Raji (cell line): ENCODE measurements around the gene ANKRD2.

Experiments used
- POLR2A ChIP-seq: IDR thresholded peaks from 2 replicates; pipeline ENCODE4 v1.6.1; 2011; ENCODE audit warnings: low read depth, low read length, control low read depth; ENCODE audit not compliant: insufficient read depth

ANKRD2 gene

DNA sequence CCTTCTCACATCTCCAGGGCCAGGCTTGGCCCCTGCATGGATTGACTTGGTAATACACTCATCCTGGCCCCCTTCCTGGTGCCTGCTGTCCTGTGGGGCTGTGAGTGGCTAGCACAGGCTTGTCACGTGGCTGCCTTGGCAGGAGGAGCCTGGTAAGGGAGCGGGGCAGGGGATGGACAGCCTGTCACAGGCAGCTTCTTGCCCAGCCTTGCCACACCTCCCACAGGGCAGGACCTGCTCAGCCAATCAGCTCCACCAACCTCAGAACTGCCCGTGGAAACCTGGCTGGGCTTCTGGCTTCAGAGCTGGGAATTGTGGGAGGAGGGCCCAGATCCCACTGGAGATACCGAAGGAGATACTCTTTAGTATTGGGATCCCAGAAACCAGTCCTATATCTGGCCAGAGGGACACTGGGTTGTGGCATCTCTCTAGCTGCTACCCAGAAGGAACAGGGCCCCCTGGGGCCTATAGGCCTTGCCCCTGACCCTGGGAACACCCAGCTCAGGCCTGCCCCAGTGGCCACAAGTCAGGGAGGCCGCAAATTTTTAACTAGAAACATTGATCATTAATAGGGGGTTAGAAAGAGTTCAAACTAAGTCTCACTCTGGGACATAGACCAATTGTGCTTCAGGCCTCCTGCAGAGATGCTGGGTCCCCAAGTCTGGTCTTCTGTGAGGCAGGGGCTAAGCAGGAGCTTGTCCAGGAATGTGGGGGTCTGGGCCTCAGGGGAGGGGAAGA, 11.7 kb downstream of the ANKRD2 start, which contains the start of gene HOGA1:
Gene HOGA1 (plus strand): TSS at position 330 of the 738 bp plus-strand sequence. CDS start 315 bp downstream, at position 645.
- TF ChIP-seq POLR2A, result no peak

DNA sequence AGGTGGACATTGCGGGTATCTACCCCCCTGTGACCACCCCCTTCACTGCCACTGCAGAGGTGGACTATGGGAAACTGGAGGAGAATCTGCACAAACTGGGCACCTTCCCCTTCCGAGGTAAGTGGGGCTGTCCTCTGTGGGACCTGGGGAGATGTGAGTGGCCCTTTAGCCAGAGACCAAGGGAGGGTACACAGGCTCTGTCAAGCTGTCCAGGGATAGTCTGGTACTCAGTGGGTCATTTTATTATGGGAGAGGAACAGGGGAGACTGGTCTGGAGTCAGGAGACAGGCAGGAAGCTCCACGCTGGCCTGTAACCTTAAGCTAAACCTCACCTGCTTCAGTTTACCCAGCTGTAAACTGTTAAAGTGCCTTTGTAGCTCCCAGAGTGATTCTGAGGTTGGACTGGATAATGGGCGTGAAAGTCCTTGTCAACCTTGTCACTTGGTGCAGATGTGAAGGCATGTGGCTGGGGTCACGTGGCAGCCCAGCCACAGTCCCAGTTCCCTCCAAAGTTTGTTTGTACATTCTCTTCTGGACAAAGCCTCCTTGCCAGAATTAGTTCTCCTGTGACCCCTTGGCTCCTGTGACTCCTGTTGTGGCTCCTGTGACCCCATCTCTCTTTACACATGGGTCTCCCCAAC, 12.3 kb downstream of the ANKRD2 start:
- TF ChIP-seq POLR2A, result no peak

DNA sequence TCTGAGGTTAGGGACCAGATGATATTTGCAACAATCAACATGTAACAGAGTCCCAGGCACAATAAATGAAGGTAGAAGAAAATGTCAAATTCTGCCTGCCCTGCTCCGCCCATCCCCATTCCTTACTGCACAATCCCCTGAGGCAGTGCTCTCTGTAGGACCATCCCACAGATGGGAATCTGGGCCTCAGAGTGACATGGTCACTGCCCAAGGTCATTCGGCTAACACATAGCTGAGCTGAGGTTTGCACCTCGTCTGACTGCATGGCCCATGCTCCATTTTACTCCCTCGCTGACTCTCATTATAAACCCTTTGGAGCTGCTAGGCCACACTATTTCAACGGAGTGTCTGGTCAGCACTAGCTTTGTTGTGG, 12.8 kb downstream of the ANKRD2 start:
- TF ChIP-seq POLR2A, result no peak

DNA sequence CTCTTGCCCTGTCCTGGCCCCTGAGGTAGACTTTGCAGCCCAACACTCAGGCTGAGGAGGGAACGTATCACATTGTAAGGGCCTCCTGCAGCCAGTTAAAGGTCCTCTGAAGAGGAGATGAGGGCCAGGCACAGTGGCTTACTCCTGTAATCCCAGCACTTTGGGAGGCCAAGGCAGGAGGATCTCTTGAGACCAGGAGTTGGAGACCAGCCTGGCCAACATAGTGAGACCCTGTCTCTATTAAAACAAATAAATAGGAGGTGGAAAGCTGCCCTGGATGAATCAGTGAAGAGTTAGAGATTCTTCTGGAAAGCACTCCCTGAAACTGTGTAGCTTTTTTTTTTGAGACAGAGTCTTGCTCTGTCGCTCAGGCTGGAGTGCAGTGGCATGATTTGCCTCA, 14.6 kb downstream of the ANKRD2 start:
- no peak for TF ChIP-seq POLR2A

DNA sequence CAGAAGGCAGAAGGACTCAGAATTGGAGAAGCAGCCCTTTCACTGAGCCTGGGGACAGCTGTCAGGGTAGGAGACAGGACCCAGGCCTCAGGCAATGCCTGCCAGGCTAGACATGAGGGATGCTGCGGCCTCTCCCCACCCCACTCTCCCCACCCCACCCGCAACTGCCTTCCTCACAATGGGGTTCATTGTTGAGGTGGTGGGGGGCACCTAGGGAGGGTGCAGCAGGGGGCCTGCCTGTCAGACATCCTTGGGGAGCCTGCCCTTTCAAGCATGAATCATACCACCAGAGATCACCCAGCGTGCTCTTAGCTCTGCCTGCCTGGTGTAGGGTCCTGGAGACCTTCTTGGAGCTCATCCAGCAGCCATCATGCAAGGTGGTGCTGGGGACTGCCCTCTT, 16.9 kb downstream of the ANKRD2 start, which contains the start of gene C10orf62:
Gene C10orf62 (plus strand): TSS at position 243 of the 400 bp plus-strand sequence. CDS start 177 bp downstream, outside the sequence.
- no peak for TF ChIP-seq POLR2A

DNA sequence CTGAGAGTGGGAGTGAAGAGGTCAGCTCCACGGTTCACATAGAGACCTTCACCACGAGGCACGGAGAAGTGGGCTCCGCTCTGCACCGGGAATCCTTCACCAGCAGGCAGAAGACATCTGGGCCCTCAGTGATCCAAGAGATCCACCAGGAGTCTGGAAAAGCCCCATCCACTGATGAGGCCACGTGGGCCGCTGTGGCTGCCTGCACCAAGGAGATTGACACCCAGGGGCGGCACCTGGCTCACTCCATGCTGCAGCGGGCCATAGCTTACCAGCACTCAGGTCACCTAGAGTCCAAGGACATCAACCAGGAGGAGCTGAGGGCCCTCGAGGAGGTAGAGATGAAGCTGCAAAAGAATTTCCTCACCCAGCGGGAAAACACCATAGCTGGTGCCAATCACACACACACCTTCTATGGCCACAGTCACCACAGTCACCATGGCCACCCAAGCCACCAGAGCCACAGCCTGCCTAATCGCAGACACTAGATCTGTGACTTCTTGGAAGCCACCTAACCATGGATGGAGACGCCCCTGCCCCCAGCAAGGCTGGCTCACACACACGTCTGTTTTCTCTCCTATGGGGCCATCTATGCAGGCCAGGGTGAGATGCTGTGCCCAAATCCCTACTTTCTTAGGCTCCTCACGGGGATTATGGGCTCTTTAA, 17.6 kb downstream of the ANKRD2 start:
- TF ChIP-seq POLR2A, result no peak

DNA sequence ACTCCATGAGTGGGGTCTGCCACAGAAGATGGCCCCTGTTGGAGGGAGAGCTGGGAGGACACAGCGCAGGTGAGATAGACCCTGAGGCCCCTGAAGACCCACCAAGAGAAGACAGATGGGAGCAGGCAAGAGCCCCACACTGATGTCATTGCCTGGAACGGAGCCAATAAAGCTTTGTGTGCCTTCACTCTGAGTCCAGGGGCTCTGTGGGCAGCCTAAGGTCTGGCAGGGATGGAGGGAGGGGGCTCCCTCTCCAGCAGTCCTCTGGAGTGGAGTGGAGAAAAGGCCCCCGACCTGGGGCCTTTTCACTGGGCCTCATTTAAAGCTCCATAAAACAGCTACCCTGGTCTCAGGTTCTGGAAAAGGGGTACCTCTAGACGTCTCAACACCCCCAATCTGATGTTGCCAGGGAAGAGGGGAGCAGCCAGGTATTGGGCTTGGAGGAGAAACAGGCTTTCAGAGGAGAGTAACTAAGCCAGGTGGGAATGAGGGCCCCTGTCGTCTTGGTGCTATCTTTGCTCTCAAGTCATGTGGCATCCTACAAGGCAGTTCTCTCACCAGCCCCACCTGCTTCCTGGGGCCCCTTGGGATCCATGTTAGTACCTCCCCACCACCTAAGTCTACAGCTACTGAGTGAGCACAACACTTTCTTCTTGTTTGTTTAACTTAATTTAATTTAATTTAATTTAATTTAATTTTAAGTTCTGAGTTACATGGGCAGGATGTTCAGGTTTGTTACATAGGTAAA, 18.3 kb downstream of the ANKRD2 start:
- no peak for TF ChIP-seq POLR2A

DNA sequence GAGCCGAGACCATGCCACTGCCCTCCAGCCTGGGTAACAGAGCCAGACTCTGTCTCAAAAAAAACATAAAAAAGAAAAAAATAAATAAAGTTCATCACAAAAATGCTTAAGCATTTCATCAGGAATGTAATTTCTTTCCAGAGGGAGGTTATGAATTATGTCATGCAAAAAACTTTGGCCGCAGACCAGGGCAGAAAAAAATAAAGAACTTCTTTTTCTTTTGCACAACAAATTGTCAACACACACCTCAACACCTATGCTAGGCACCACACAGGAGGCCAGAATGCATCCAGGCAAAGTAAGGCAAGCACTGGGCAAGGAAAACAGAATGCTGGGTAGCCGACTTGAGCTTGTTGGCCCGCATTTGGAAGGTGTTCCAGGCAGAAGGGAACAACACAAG, 20.8 kb downstream of the ANKRD2 start:
- no peak for TF ChIP-seq POLR2A

DNA sequence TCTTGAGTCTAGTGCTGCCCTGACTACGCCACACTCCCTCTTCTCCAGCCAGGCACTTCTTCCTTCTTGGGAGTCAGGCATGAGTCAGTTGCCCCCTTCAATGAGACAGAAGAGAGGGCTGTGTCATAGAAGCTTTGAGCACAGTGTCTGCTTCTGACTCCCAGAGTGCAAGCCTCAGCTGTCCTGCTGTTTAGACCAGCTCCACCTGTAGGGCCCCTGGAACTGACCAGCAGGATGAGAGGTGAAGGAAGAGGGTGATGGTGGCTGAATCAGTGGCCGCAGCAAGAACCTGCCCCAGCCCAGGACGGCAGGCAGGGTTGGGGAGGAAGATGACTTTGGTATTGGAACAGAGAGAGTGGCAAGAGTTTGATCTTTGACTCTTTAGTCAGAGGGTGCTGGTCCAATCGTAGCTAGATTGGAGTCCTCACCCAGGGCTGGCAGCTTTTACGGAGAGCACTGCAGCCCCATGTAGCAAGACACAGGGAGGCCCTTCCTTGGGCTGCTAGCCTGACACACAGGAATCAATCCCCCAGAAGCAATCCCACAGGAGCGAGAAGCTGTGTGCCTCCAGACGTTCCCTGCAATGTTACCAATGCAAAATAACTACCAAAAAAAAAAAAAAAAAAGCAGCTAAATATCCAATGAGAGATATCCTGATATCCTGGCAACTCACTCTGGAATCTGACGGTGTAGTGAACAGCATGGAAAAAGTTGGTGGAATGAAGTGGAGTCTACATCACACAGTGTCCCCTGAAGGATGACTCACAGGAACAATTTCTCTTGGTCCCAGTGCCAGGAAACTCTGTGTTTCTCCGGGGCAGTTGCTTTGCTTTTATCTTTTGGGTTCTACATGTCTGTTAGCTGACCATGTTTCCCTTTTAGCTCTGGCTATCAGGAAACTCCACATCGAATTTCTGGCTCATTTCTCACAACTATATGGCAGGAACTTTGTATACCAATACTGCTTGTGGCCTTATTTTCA, 23.8 kb downstream of the ANKRD2 start:
- TF ChIP-seq POLR2A, result no peak

DNA sequence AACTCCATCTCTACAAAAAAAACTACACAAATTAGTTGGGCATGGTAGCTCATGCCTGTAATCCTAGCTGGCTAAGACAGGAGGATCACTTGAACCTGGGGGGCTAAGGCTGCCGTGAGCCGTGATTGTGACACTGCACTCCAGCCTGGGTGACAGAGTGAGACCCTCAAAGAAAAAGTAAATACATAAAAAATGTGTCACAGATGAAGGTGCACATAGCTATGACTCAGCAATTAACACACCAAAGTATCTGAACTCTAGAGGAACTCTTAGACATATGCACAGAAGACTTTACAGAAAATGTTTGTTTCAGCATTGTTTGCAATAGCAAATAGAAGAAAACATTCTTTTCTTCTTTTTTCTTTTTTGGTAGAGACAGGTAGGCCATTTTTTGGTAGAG, 25.2 kb downstream of the ANKRD2 start:
- TF ChIP-seq POLR2A, result no peak

DNA sequence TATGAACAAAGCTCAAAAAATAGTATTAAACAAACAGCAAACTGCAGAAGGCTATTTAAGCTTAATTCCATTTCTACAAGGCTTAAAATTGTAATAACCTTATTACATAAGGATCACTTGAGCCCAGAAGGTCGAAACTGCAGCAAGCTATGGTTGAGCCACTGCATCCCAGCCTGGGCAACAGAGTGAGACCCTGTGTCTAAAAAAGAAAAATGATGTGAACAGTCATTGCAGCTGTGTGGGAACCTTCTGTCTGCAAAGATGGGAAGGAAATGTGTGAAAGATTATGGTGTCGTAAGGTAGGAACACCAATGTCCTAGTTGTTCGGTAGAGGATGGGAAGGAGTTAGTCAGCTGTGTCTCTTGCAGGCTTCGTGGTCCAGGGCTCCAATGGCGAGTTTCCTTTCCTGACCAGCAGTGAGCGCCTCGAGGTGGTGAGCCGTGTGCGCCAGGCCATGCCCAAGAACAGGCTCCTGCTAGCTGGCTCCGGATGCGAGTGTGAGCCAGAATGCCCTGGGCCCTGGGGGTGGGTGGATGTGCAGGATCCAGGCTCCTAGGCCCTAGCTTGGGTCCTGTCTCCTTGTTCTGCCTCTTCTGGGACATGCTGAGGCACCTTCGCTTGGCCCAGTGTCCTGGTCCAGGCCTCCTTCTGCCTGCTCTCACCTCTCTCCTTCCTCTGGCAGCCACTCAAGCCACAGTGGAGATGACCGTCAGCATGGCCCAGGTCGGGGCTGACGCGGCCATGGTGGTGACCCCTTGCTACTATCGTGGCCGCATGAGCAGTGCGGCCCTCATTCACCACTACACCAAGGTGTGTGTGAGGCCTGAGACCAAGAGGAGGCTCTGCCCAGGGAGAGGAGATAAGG, 26.1 kb downstream of the ANKRD2 start:
- no peak for TF ChIP-seq POLR2A

DNA sequence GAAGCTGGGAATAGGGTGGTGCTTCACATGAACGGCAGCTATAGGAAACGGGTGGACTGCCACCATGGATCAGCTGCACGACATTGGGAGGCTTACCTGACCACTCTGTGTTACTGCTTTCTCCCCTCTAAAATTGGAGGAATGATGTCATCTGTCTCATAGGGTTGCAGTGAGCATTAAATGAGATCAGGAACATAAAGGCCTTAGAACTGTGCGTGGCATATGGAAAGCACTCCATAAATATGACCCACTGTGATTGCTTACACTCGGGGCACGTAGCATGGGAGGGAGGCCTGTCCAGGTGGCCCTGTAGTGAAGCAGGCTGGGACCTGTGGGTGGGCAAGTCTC, 26.7 kb downstream of the ANKRD2 start:
- no peak for TF ChIP-seq POLR2A

DNA sequence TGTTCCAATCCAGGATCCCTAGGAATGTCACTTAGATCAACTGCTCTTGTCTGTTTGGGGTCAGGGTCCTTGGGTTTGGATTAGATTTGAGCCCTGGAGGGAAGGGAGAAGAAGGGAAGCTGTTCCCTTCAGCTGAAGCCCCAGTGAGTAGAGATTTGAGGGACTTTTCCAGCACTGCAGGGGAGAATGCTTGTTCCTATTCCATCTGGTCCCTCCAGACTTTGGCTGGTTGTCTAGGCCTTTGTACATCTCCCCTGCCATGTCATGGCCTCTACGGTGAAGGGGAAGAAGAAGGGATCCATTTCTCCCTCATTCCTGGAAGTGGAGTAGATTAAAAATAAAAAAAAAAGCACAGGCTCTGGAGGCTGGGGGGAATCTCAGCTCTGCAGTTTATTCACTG, 28.0 kb downstream of the ANKRD2 start:
- no peak for TF ChIP-seq POLR2A
